ENCODE results near the gene ZNF217.
"Not testable (repeated sequence)": the region's sequence is repeated elsewhere in the genome, so short reads cannot be mapped to it uniquely, and the experiment has no call there.

The ZNF217 gene

GRCh38 chr20:53552572-53552893 is 41.1 kb downstream of the ZNF217 start:
- H3K36me3 ChIP-seq (ENCODE audit: control insufficient read depth, insufficient read depth, low read length); H3K27me3 ChIP-seq (replicated peaks; ENCODE audit: control insufficient read depth, insufficient read depth, low read length, poor library complexity, severe bottlenecking): not testable (repeated sequence)

GRCh38 chr20:53551719-53552571 is 41.7 kb downstream of the ZNF217 start:
- not testable (repeated sequence) for H3K9me3 ChIP-seq (ENCODE audit: control insufficient read depth, low read length); H3K36me3 ChIP-seq (ENCODE audit: control insufficient read depth, insufficient read depth, low read length); DNase-seq; H3K27ac ChIP-seq (ENCODE audit: insufficient read depth, low read length, poor library complexity, severe bottlenecking); H3K4me3 ChIP-seq (ENCODE audit: insufficient read depth, low read depth, low read length, poor library complexity, severe bottlenecking); H3K4me1 ChIP-seq (ENCODE audit: control insufficient read depth, insufficient read depth, low read length, poor library complexity, severe bottlenecking); H3K27me3 ChIP-seq (replicated peaks; ENCODE audit: control insufficient read depth, insufficient read depth, low read length, poor library complexity, severe bottlenecking)

More at GRCh38 chr20:53552572-53552893, 41.1 kb downstream of the ZNF217 start:
- not testable (repeated sequence) for H3K4me1 ChIP-seq (ENCODE audit: control insufficient read depth, insufficient read depth, low read length, poor library complexity, severe bottlenecking); H3K9me3 ChIP-seq (ENCODE audit: control insufficient read depth, low read length); H3K4me3 ChIP-seq (ENCODE audit: insufficient read depth, low read depth, low read length, poor library complexity, severe bottlenecking); DNase-seq; H3K27ac ChIP-seq (ENCODE audit: insufficient read depth, low read length, poor library complexity, severe bottlenecking)

- H3K4me1 ChIP-seq (ENCODE audit: control insufficient read depth, insufficient read depth, low read length, poor library complexity, severe bottlenecking) = no peaks in the 10 kb centered on the region
- H3K27ac ChIP-seq (ENCODE audit: insufficient read depth, low read length, poor library complexity, severe bottlenecking) = no peak overlapping the region
- H3K9me3 ChIP-seq (ENCODE audit: control insufficient read depth, low read length) = no peaks in the 10 kb centered on the region
- no peaks in the 10 kb centered on the region for H3K36me3 ChIP-seq (ENCODE audit: control insufficient read depth, insufficient read depth, low read length)
- no peak for DNase-seq
- H3K4me3 ChIP-seq (ENCODE audit: insufficient read depth, low read depth, low read length, poor library complexity, severe bottlenecking) = no peak overlapping the region
- no peaks in the 10 kb centered on the region for H3K27me3 ChIP-seq (replicated peaks; ENCODE audit: control insufficient read depth, insufficient read depth, low read length, poor library complexity, severe bottlenecking)
Measured at GRCh38 chr20:53550280-53551187, 43.1 kb downstream of the ZNF217 start.

GRCh38 chr20:53547664-53548239 is 45.9 kb downstream of the ZNF217 start:
- H3K36me3 ChIP-seq (ENCODE audit: control insufficient read depth, insufficient read depth, low read length) = no peaks in the 10 kb centered on the region
- no peak overlapping the region for H3K27ac ChIP-seq (ENCODE audit: insufficient read depth, low read length, poor library complexity, severe bottlenecking)
- DNase-seq = no peak
- H3K4me3 ChIP-seq (ENCODE audit: insufficient read depth, low read depth, low read length, poor library complexity, severe bottlenecking) = no peak overlapping the region
- no peaks in the 10 kb centered on the region for H3K27me3 ChIP-seq (replicated peaks; ENCODE audit: control insufficient read depth, insufficient read depth, low read length, poor library complexity, severe bottlenecking)
- no peaks in the 10 kb centered on the region for H3K9me3 ChIP-seq (ENCODE audit: control insufficient read depth, low read length)
- H3K4me1 ChIP-seq (ENCODE audit: control insufficient read depth, insufficient read depth, low read length, poor library complexity, severe bottlenecking) = no peaks in the 10 kb centered on the region

GRCh38 chr20:53539516-53539915 is 54.1 kb downstream of the ZNF217 start:
- H3K4me1 ChIP-seq (ENCODE audit: control insufficient read depth, insufficient read depth, low read length, poor library complexity, severe bottlenecking) = no peaks in the 10 kb centered on the region
- DNase-seq = no peak

GRCh38 chr20:53536382-53536781 is 57.3 kb downstream of the ZNF217 start:
- H3K27me3 ChIP-seq (replicated peaks; ENCODE audit: control insufficient read depth, insufficient read depth, low read length, poor library complexity, severe bottlenecking); H3K4me3 ChIP-seq (ENCODE audit: insufficient read depth, low read depth, low read length, poor library complexity, severe bottlenecking); H3K36me3 ChIP-seq (ENCODE audit: control insufficient read depth, insufficient read depth, low read length); H3K27ac ChIP-seq (ENCODE audit: insufficient read depth, low read length, poor library complexity, severe bottlenecking); DNase-seq; H3K4me1 ChIP-seq (ENCODE audit: control insufficient read depth, insufficient read depth, low read length, poor library complexity, severe bottlenecking); H3K9me3 ChIP-seq (ENCODE audit: control insufficient read depth, low read length): not testable (repeated sequence)

More at GRCh38 chr20:53539516-53539915, 54.1 kb downstream of the ZNF217 start:
- Histone ChIP-seq H3K4me3 (ENCODE audit: insufficient read depth, low read depth, low read length, poor library complexity, severe bottlenecking) (no peak overlapping the region), H3K27me3 (replicated peaks; ENCODE audit: control insufficient read depth, insufficient read depth, low read length, poor library complexity, severe bottlenecking) (no peaks in the 10 kb centered on the region), H3K27ac (ENCODE audit: insufficient read depth, low read length, poor library complexity, severe bottlenecking) (no peak overlapping the region), H3K9me3 (ENCODE audit: control insufficient read depth, low read length) (no peaks in the 10 kb centered on the region), H3K36me3 (ENCODE audit: control insufficient read depth, insufficient read depth, low read length) (no peaks in the 10 kb centered on the region)

- Histone ChIP-seq H3K4me3 (ENCODE audit: insufficient read depth, low read depth, low read length, poor library complexity, severe bottlenecking) (no peak overlapping the region), H3K9me3 (ENCODE audit: control insufficient read depth, low read length) (no peaks in the 10 kb centered on the region), H3K36me3 (ENCODE audit: control insufficient read depth, insufficient read depth, low read length) (no peaks in the 10 kb centered on the region), H3K27ac (ENCODE audit: insufficient read depth, low read length, poor library complexity, severe bottlenecking) (no peak overlapping the region), H3K27me3 (replicated peaks; ENCODE audit: control insufficient read depth, insufficient read depth, low read length, poor library complexity, severe bottlenecking) (no peaks in the 10 kb centered on the region), H3K4me1 (ENCODE audit: control insufficient read depth, insufficient read depth, low read length, poor library complexity, severe bottlenecking) (no peaks in the 10 kb centered on the region)
- no peak for DNase-seq
Measured at GRCh38 chr20:53535878-53536277, 57.8 kb downstream of the ZNF217 start.

GRCh38 chr20:53534037-53534436 is 59.6 kb downstream of the ZNF217 start:
- Histone ChIP-seq H3K4me3 (ENCODE audit: insufficient read depth, low read depth, low read length, poor library complexity, severe bottlenecking) (no peak overlapping the region), H3K4me1 (ENCODE audit: control insufficient read depth, insufficient read depth, low read length, poor library complexity, severe bottlenecking) (no peaks in the 10 kb centered on the region), H3K36me3 (ENCODE audit: control insufficient read depth, insufficient read depth, low read length) (no peaks in the 10 kb centered on the region), H3K9me3 (ENCODE audit: control insufficient read depth, low read length) (no peaks in the 10 kb centered on the region), H3K27me3 (replicated peaks; ENCODE audit: control insufficient read depth, insufficient read depth, low read length, poor library complexity, severe bottlenecking) (no peaks in the 10 kb centered on the region), H3K27ac (ENCODE audit: insufficient read depth, low read length, poor library complexity, severe bottlenecking) (no peak overlapping the region)
- no peak for DNase-seq

GRCh38 chr20:53533500-53533899 is 60.1 kb downstream of the ZNF217 start:
- Histone ChIP-seq H3K4me1 (ENCODE audit: control insufficient read depth, insufficient read depth, low read length, poor library complexity, severe bottlenecking) (no peaks in the 10 kb centered on the region), H3K9me3 (ENCODE audit: control insufficient read depth, low read length) (no peaks in the 10 kb centered on the region), H3K36me3 (ENCODE audit: control insufficient read depth, insufficient read depth, low read length) (no peaks in the 10 kb centered on the region), H3K27me3 (replicated peaks; ENCODE audit: control insufficient read depth, insufficient read depth, low read length, poor library complexity, severe bottlenecking) (no peaks in the 10 kb centered on the region), H3K27ac (ENCODE audit: insufficient read depth, low read length, poor library complexity, severe bottlenecking) (no peak overlapping the region), H3K4me3 (ENCODE audit: insufficient read depth, low read depth, low read length, poor library complexity, severe bottlenecking) (no peak overlapping the region)
- DNase-seq = no peak

Data from effector memory CD4-positive, alpha-beta T cell (primary cell).